T-helper 2 cell treated with Interferon-gamma antibody and Interleukin-4, amounts not matched to agents 5 μg/mL and 100 μg/mL, for 36 hours (primary cell): ENCODE data around the gene CALCR.
"Not testable (repeated sequence)": the region's sequence is repeated elsewhere in the genome, so short reads cannot be mapped to it uniquely, and the experiment has no call there.

Experiments
- DNase-seq: peaks from one replicate; pipeline ENCODE4 v3.0.0; 2021; ENCODE audit warnings: low spot score
- H3K27ac Mint-ChIP-seq: one replicate; pipeline ENCODE4 v1.8.0; 2021; ENCODE audit warnings: mild to moderate bottlenecking, mixed read lengths
- H3K27me3 Mint-ChIP-seq: one replicate; pipeline ENCODE4 v1.8.0; 2021; ENCODE audit warnings: low read depth, mixed read lengths
- H3K36me3 Mint-ChIP-seq: one replicate; pipeline ENCODE4 v1.8.0; 2021; ENCODE audit warnings: low read depth, mixed read lengths
- H3K4me1 Mint-ChIP-seq: one replicate; pipeline ENCODE4 v1.8.0; 2021; ENCODE audit warnings: low read depth, mixed read lengths
- H3K4me3 Mint-ChIP-seq: one replicate; pipeline ENCODE4 v1.8.0; 2022; ENCODE audit warnings: mild to moderate bottlenecking, moderate library complexity, mixed read lengths
- H3K9me3 Mint-ChIP-seq: one replicate; pipeline ENCODE4 v1.8.0; 2021; ENCODE audit warnings: mixed read lengths

The CALCR gene

GRCh38 chr7:93574646-93575554, at the start of gene CALCR:
Gene CALCR (minus strand): TSS chr7:93574724. CDS start chr7:93486981, 87,743 bp downstream.
- Mint-ChIP-seq H3K4me3 (no peak within 1 kb of the TSS), H3K27ac (no peak within 1 kb of the TSS), H3K27me3 (peaks cover 46% of the 10 kb centered on the region), H3K4me1 (no peaks in the 10 kb centered on the region), H3K36me3 (no peaks in the 10 kb centered on the region), H3K9me3 (no peaks in the 10 kb centered on the region)
- DNase-seq: no peak

GRCh38 chr7:93623816-93624215, 49.3 kb upstream of the CALCR start:
- H3K4me1 Mint-ChIP-seq: no peaks in the 10 kb centered on the region
- H3K27me3 Mint-ChIP-seq: no peaks in the 10 kb centered on the region
- H3K4me3 Mint-ChIP-seq: no peak overlapping the region
- no peak overlapping the region for H3K27ac Mint-ChIP-seq
- no peaks in the 10 kb centered on the region for H3K36me3 Mint-ChIP-seq
- no peak for DNase-seq
- no peaks in the 10 kb centered on the region for H3K9me3 Mint-ChIP-seq

DNA sequence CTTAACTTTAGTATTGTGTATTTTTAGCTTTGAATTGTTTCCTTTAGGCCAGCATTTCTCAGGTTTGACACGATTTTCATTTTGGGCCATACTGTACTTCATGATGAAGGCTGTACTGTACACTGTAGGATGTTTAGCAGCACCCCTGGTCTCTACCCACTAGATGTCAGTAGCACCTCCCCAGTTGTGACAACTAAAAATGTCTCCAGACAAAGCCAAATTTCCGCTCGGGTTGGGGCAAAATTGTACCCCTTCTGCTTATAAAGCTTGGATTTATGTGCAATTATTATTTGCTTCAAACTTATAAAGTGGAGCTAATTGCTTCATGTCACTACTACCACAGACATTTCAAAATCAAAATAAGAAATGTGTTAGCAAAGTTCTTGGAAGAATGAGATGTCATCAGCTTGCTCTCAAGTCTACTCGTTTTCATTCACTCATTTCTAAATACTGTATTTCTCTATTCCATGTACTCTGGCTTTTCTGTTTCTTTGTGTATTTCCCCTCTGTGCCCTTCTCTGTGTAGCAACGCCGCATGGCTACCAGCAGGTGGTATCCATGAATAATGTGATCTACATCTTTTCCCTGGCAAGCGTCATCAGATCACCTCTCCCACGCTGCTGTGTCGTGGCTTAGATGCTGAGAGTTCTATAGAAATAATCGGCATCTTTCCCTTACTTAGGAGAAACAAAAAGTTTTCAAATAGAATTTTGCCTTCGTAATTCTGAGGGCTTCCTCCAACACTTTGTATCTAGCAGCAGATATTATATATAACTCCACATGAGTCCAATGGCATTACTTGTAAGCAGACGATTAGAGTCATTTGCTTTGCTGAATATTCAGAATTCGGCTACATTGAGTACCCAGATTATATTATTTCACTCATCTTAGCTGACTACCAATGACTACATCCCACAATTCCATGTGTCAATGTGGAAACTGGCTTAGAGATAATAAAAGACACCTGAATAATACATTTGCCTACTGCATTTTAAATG, 47.8 kb upstream of the CALCR start:
- H3K27me3 Mint-ChIP-seq: no peaks in the 10 kb centered on the region
- H3K4me1 Mint-ChIP-seq: no peaks in the 10 kb centered on the region
- no peak overlapping the region for H3K4me3 Mint-ChIP-seq
- H3K36me3 Mint-ChIP-seq: no peaks in the 10 kb centered on the region
- no peaks in the 10 kb centered on the region for H3K9me3 Mint-ChIP-seq
- no peak for DNase-seq
- H3K27ac Mint-ChIP-seq: no peak overlapping the region

DNA sequence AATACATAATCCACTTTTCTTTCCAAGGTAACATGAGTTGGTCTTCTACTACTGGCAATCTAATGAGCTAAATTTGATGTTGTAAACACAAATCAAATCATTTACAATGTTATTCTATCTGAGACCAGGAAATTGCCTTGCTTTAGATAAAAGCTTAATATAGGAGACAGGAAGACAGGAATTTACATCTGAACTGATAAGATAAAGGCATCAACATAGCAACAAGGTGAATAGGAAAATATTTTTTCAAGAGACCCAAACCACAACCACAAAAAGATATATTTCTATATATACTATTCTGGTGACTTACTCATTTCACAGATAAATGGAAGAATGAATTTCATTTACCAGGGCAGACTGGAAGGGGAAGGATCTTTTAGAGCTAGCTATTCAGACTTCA, 46.3 kb upstream of the CALCR start:
- no peak overlapping the region for H3K27ac Mint-ChIP-seq

GRCh38 chr7:93620057-93620456, 45.5 kb upstream of the CALCR start:
- Mint-ChIP-seq H3K27ac (no peak overlapping the region), H3K36me3 (no peaks in the 10 kb centered on the region), H3K9me3 (no peaks in the 10 kb centered on the region), H3K27me3 (no peaks in the 10 kb centered on the region), H3K4me1 (no peaks in the 10 kb centered on the region), H3K4me3 (no peak overlapping the region)
- no peak for DNase-seq

More for the DNA sequence above, 46.3 kb upstream of the CALCR start:
- no peaks in the 10 kb centered on the region for H3K36me3 Mint-ChIP-seq
- H3K4me1 Mint-ChIP-seq: no peaks in the 10 kb centered on the region
- no peaks in the 10 kb centered on the region for H3K27me3 Mint-ChIP-seq
- no peak overlapping the region for H3K4me3 Mint-ChIP-seq
- DNase-seq: no peak
- H3K9me3 Mint-ChIP-seq: no peaks in the 10 kb centered on the region

GRCh38 chr7:93601363-93601762, 26.8 kb upstream of the CALCR start:
- Mint-ChIP-seq H3K9me3 (no peaks in the 10 kb centered on the region), H3K4me3 (no peak overlapping the region), H3K27ac (no peak overlapping the region), H3K27me3 (no peaks in the 10 kb centered on the region), H3K4me1 (no peaks in the 10 kb centered on the region), H3K36me3 (no peaks in the 10 kb centered on the region)
- DNase-seq: no peak

DNA sequence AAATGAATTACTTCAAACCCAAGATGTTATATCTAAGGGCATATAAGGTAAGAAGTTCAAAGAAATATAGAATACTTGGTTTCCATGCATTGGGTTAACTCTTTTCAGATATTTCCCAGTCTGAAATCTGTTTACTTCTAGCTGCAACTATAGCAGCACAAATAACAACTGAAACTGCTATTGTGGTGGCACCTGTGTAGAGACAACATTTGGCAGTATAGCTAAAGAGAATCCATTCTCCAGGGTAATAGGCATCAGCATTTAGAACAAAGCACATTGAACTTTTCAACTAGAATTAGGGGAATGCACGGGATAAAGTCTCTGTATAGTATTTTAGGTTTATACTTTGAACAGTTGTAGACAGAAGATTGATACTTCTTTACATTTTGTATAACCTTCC, 19.7 kb upstream of the CALCR start:
- no peak overlapping the region for H3K27ac Mint-ChIP-seq
- H3K4me3 Mint-ChIP-seq: no peak overlapping the region
- H3K4me1 Mint-ChIP-seq: no peaks in the 10 kb centered on the region
- no peaks in the 10 kb centered on the region for H3K36me3 Mint-ChIP-seq
- H3K9me3 Mint-ChIP-seq: peaks cover 3% of the 10 kb centered on the region
- no peaks in the 10 kb centered on the region for H3K27me3 Mint-ChIP-seq
- no peak for DNase-seq

GRCh38 chr7:93592588-93593266, 18.2 kb upstream of the CALCR start:
- DNase-seq: no peak
- Mint-ChIP-seq H3K27me3 (no peaks in the 10 kb centered on the region), H3K27ac (no peak overlapping the region), H3K4me1 (no peaks in the 10 kb centered on the region), H3K4me3 (no peak overlapping the region), H3K36me3 (no peaks in the 10 kb centered on the region), H3K9me3 (peaks cover 6% of the 10 kb centered on the region)

GRCh38 chr7:93591224-93592050, 16.9 kb upstream of the CALCR start:
- H3K27ac Mint-ChIP-seq, H3K4me3 Mint-ChIP-seq, H3K9me3 Mint-ChIP-seq, H3K36me3 Mint-ChIP-seq, H3K4me1 Mint-ChIP-seq, DNase-seq, H3K27me3 Mint-ChIP-seq: not testable (repeated sequence)

DNA sequence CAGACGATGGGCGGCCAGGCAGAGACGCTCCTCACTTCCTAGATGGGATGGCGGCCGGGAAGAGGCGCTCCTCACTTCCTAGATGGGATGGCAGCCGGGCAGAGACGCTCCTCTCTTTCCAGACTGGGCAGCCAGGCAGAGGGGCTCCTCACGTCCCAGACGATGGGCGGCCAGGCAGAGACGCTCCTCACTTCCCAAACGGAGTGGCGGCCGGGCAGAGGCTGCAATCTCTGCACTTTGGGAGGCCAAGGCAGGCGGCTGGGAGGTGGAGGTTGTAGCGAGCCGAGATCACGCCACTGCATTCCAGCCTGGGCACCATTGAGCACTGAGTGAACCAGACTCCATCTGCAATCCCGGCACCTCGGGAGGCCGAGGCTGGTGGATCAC, 11.9 kb upstream of the CALCR start:
- not testable (repeated sequence) for H3K36me3 Mint-ChIP-seq, H3K4me3 Mint-ChIP-seq, H3K27ac Mint-ChIP-seq, H3K4me1 Mint-ChIP-seq, H3K9me3 Mint-ChIP-seq, H3K27me3 Mint-ChIP-seq, DNase-seq

DNA sequence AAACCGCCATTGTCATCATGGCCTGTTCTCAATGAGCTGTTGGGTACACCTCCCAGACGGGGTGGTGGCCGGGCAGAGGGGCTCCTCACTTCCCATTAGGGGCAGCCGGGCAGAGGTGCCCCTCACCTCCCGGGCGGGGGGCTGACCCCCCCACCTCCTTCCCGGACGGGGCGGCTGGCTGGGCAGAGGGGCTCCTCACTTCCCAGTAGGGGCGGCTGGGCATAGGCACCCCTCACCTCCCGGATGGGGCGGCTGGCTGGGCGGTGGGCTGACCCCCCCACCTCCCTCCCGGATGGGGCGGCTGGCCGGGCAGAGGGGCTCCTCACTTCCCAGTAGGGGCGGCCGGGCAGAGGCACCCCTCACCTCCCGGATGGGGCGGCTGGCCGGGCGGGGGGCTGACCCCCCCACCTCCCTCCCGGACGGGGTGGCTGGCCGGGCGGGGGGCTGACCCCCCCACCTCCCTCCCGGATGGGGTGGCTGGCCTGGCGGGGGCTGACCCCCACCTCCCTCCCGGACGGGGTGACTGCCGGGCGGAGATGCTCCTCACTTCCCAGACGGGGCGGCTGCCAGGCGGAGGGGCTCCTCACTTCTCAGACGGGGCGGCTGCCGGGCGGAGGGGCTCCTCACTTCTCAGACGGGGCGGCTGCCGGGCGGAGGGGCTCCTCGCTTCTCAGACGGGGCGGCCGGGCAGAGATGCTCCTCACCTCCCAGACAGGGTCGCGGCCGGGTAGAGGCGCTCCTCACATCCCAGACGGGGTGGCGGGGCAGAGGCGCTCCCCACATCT, 11.4 kb upstream of the CALCR start:
- H3K27me3 Mint-ChIP-seq, H3K4me3 Mint-ChIP-seq, H3K9me3 Mint-ChIP-seq, H3K36me3 Mint-ChIP-seq, H3K4me1 Mint-ChIP-seq, DNase-seq, H3K27ac Mint-ChIP-seq: not testable (repeated sequence)

DNA sequence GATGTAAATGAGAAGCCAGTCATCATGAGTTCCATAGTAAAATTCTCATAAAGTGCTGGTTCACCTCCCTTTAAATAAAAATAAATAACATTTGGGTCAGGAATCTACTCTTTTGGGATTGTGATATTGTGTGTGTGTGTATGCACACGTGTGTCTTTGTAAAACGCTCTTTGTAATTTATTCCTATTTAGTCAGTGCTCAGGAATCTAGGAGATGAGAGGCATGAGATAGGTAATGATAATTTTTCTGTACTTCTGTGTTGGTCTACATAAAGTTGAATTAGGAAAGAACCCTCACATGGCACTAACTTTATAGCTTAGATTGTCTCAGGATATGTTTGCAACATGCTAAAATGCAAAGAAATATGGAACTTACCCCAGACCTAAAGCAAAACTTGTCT, 4.9 kb upstream of the CALCR start:
- no peak overlapping the region for H3K27ac Mint-ChIP-seq
- H3K4me1 Mint-ChIP-seq: no peaks in the 10 kb centered on the region
- H3K4me3 Mint-ChIP-seq: no peak overlapping the region
- no peak for DNase-seq
- H3K27me3 Mint-ChIP-seq: peaks cover 24% of the 10 kb centered on the region
- H3K36me3 Mint-ChIP-seq: no peaks in the 10 kb centered on the region
- H3K9me3 Mint-ChIP-seq: no peaks in the 10 kb centered on the region
